ENCODE results near the gene UTP25. TPM values are rescaled to one million over a fixed set of nuclear protein-coding genes. Genes with fewer than 3 reads are reported as not detected.
"Not testable (repeated sequence)": the region's sequence is repeated elsewhere in the genome, so short reads cannot be mapped to it uniquely, and the experiment has no call there.

The UTP25 gene
- total RNA-seq, 4 donors from 2014 or later = 9.9 to 12.9 (median 11.1) TPM

DNA sequence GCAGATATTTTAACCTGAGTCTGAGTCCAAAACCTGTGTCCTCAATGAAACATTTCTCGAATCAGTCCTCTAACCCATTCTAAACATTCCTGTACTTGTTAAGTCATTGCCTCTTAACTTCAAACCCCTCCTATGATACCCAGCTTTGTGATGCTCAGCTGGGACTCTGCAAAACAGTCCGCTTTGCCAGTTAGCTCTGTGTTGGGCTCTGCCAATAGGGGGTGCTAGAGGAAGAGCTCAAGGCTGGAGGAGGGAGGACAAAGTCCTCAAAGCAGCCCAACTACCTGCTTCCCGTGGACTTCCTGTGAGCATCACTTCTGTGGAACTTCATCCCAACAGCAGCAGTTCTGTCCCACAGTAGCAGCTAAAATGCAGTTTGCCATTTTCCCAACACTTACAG, 72.2 kb downstream of the UTP25 start:
- TF ChIP-seq, protein P1, sequence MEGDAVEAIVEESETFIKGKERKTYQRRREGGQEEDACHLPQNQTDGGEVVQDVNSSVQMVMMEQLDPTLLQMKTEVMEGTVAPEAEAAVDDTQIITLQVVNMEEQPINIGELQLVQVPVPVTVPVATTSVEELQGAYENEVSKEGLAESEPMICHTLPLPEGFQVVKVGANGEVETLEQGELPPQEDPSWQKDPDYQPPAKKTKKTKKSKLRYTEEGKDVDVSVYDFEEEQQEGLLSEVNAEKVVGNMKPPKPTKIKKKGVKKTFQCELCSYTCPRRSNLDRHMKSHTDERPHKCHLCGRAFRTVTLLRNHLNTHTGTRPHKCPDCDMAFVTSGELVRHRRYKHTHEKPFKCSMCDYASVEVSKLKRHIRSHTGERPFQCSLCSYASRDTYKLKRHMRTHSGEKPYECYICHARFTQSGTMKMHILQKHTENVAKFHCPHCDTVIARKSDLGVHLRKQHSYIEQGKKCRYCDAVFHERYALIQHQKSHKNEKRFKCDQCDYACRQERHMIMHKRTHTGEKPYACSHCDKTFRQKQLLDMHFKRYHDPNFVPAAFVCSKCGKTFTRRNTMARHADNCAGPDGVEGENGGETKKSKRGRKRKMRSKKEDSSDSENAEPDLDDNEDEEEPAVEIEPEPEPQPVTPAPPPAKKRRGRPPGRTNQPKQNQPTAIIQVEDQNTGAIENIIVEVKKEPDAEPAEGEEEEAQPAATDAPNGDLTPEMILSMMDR (IDR thresholded peaks at IDR 0.05) = no peak
- no peak for TF ChIP-seq POLR2A (IDR thresholded peaks at IDR 0.05)
- intact Hi-C loops (cut with DNase I; ENCODE audit: low total_unique reads) = no loop called here
- H3K4me3 ChIP-seq (ENCODE audit: low read depth, poor library complexity, severe bottlenecking) = no peak overlapping the region
- WGBS, 2 donors = 65 to 77% methylated on average over 3 of the region's 3 CpGs
- DNase-seq (ENCODE audit: low spot score in 2 of 2) = no peak

DNA sequence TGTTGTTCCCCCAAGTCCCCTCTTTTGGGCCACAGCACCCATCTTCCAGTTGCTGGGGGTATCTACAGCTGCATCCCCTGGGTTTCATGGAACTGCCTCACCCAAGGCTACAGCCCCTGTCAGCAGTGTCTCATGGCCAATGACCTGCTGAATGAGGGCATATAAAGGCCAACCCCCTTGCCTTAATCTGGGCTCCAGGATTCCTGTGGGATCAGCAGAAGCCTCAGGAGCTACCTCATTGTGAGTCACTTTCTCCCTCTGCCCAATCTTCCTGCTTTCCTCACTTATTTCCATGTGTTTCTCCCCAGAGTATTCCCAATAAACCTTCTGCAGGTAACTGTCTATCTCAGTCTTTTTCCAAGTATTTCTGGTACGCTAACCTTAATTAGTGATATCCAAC, 73.0 kb downstream of the UTP25 start:
- intact Hi-C loops (cut with DNase I; ENCODE audit: low total_unique reads) = no loop called here
- TF ChIP-seq POLR2A (IDR thresholded peaks at IDR 0.05) = no peak
- TF ChIP-seq, protein P1 (IDR thresholded peaks at IDR 0.05) = no peak
- no peak overlapping the region for H3K4me3 ChIP-seq (ENCODE audit: low read depth, poor library complexity, severe bottlenecking)
- no peak for DNase-seq (ENCODE audit: low spot score in 2 of 2)
- WGBS, 2 donors = 95 to 100% methylated on average over 1 of the region's 1 CpG

DNA sequence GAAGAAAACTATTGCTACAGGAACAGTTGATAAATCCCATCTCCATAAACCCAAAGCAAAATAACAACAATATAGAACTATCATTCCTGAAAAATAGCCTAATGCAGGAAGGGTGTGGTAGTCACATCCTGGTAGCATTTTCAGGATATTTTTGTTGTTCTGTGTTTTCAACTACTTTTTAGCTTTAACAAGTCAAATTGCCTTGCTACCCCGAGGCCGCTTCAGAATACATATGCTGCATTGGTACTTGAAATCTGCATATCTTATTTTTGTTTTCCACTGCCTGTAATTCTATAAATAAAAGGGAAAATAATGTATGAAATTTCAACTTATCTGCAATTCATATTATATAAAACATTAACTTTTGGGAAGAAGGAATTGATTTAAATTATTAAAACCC, 73.4 kb downstream of the UTP25 start:
- DNase-seq (ENCODE audit: low spot score in 2 of 2) = no peak
- no peak overlapping the region for H3K4me3 ChIP-seq (ENCODE audit: low read depth, poor library complexity, severe bottlenecking)
- 84 to 88% methylated on average over 2 of the region's 2 CpGs for WGBS, 2 donors
- no peak for TF ChIP-seq POLR2A (IDR thresholded peaks at IDR 0.05)
- TF ChIP-seq, protein P1 (IDR thresholded peaks at IDR 0.05) = no peak
- intact Hi-C loops (cut with DNase I; ENCODE audit: low total_unique reads) = no loop called here

DNA sequence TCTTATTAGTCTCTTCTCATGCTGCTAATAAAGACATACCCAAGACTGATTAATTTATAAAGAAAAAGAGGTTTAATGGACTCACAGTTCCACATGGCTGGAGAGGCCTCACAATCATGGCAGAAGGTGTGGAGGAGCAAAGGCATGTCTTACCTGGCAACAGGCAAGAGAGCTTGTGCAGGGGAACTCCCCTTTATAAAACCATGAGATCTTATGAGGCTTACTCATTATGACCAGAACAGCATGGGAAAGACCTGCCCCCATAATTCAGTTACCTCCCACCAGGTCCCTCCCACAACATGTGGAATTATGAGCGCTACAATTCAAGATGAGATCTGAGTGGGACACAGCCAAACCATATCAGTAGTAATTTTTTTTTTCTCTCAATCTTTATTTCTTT, 77.0 kb downstream of the UTP25 start:
- intact Hi-C loops (cut with DNase I; ENCODE audit: low total_unique reads); H3K4me3 ChIP-seq (ENCODE audit: low read depth, poor library complexity, severe bottlenecking); DNase-seq (ENCODE audit: low spot score in 2 of 2): not testable (repeated sequence)
- WGBS, 2 donors = 82% methylated on average over 1 of the region's 1 CpG; no CpG with 5 or more reads in 1 of the 2 donors

Other genes with a start within 250 kb of the UTP25 start
- 1 to 10 TPM in 1 of 4 donors, not detected in 3; 1.8 TPM for gene CAMK1G, start 244.3 kb upstream of the UTP25 start, total RNA-seq
- gene LAMB3, start 175.5 kb upstream of the UTP25 start, total RNA-seq = 100 to 1,000 TPM in 3 of 4 donors, 10 to 100 TPM in 1; 70.0 to 181 (median 123) TPM
- gene G0S2, start 152.6 kb upstream of the UTP25 start, total RNA-seq = 10 to 100 TPM in 3 of 4 donors, 1 to 10 TPM in 1; 4.9 to 68.7 (median 30.5) TPM
- gene HSD11B1, start 123.1 kb upstream of the UTP25 start, total RNA-seq = 100 to 1,000 TPM in 1 of 4 donors, 10 to 100 TPM in 3; 37.1 to 166 (median 55.9) TPM
- 1 to 10 TPM in 2 of 4 donors, under 1 TPM in 1, not detected in 1; 0.61 to 2.1 (median 1.1) TPM for gene TRAF3IP3, start 71.9 kb upstream of the UTP25 start, total RNA-seq
- gene C1orf74, start 43.4 kb upstream of the UTP25 start, total RNA-seq = 1 to 10 TPM; 2.3 to 3.7 (median 2.8) TPM
- 100 to 1,000 TPM; 166 to 198 (median 176) TPM for gene IRF6, start 21.8 kb upstream of the UTP25 start, total RNA-seq
- 1 to 10 TPM in 1 of 4 donors, under 1 TPM in 2, not detected in 1; 0.04 to 2.8 (median 0.12) TPM for gene SYT14, start 110.2 kb downstream of the UTP25 start, total RNA-seq